ENCODE measurements around the gene AK5. TPM values are rescaled to one million over a fixed set of nuclear protein-coding genes. Genes with fewer than 3 reads are reported as not detected.

AK5 gene
- total RNA-seq, 4 donors from 2014 or later, result not detected

DNA sequence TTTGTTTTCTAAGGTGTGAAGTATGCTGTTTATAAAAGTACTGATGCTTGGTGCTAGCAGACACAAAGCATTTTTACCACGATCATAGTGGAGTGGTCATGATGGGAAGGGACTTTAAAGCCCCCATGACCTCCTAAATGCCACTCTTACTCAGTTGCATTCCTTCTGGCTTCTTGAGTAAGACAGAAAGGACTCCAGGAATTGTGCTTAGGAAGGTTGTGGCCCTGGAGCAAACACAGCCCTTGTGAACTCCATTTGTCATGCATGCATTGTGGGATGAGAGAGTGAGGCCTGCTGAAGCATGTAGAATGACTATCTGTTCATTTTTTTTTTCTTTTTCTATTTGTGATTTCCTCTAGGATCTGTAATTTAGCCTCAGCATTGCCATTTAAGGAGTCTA, 34.2 kb downstream of the AK5 start:
- intact Hi-C loops (cut with DNase I), result no loop called here
- DNase-seq, result no peak
- Histone ChIP-seq H3K27ac (no peak overlapping the region), H3K4me1 (no peaks in the 10 kb centered on the region), H3K4me3 (no peak overlapping the region), H3K27me3 (no peaks in the 10 kb centered on the region), H3K36me3 (no peaks in the 10 kb centered on the region), H3K9me3 (no peaks in the 10 kb centered on the region)
- 40 to 54% methylated on average over 1 of the region's 1 CpG for WGBS, 2 donors
- TF ChIP-seq, protein P1, sequence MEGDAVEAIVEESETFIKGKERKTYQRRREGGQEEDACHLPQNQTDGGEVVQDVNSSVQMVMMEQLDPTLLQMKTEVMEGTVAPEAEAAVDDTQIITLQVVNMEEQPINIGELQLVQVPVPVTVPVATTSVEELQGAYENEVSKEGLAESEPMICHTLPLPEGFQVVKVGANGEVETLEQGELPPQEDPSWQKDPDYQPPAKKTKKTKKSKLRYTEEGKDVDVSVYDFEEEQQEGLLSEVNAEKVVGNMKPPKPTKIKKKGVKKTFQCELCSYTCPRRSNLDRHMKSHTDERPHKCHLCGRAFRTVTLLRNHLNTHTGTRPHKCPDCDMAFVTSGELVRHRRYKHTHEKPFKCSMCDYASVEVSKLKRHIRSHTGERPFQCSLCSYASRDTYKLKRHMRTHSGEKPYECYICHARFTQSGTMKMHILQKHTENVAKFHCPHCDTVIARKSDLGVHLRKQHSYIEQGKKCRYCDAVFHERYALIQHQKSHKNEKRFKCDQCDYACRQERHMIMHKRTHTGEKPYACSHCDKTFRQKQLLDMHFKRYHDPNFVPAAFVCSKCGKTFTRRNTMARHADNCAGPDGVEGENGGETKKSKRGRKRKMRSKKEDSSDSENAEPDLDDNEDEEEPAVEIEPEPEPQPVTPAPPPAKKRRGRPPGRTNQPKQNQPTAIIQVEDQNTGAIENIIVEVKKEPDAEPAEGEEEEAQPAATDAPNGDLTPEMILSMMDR (IDR thresholded peaks at IDR 0.05), result no peak

- Histone ChIP-seq H3K36me3 (no peaks in the 10 kb centered on the region), H3K9me3 (no peaks in the 10 kb centered on the region), H3K27ac (no peak overlapping the region), H3K4me3 (no peak overlapping the region), H3K27me3 (no peaks in the 10 kb centered on the region), H3K4me1 (no peaks in the 10 kb centered on the region)
- TF ChIP-seq, protein P1 (IDR thresholded peaks at IDR 0.05), result no peak
- TF ChIP-seq POLR2A (IDR thresholded peaks at IDR 0.05), result no peak
- no peak for DNase-seq
- intact Hi-C loops (cut with DNase I), result no loop called here
- 61 to 75% methylated on average over 3 of the region's 3 CpGs for WGBS, 2 donors
Observed at GRCh38 chr1:77316966-77317365, 35.1 kb downstream of the AK5 start.

GRCh38 chr1:77319036-77319705, 37.4 kb downstream of the AK5 start:
- intact Hi-C loops (cut with DNase I), result no loop called here
- TF ChIP-seq POLR2A (IDR thresholded peaks at IDR 0.05), result no peak
- TF ChIP-seq, protein P1 (IDR thresholded peaks at IDR 0.05), result no peak

DNA sequence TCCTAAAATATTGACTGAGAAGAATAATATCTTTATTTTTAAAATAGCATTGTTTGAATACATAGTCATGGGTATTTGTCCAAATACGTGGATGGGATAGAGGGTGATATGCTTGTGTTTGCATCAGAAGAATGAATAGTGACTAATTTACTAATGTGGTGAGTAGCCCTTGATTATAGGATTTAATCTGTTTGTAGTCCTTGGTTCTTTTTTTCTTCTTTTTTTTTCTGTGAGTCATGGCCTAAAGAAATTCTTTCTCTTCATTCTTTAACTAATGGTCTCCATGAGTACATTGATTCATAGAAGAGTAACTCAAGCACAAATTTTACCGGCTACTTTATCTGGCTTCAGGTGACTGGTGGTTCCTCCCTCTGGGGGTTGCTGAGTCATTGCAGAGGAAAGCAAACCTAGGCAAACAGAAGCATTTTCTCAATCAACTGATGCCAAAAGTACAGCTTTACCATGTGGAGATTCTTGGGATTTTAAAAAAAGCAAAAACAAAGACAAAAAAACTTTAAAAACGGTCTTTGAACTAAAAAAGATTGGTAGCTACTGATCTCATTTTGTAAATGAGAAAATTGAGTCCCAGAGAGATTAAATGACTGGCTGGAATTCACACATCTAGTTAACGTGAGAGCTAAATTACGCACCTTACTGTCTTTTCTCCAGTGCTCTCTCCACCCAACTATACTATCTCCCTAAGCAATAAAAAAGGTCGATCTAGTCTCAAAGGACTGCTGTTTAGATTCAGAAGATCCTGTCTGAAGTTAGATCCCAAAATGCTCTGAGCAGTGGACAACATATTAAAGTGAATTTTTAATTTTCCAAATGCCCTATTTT, 40.5 kb downstream of the AK5 start:
- 49 to 56% methylated on average over 6 of the region's 6 CpGs for WGBS, 2 donors
- no peak for DNase-seq
- intact Hi-C loops (cut with DNase I), result no loop called here
- no peaks in the 10 kb centered on the region for H3K36me3 ChIP-seq
- H3K4me1 ChIP-seq, result no peaks in the 10 kb centered on the region
- H3K27ac ChIP-seq, result no peak overlapping the region
- no peaks in the 10 kb centered on the region for H3K9me3 ChIP-seq
- no peaks in the 10 kb centered on the region for H3K27me3 ChIP-seq
- no peak overlapping the region for H3K4me3 ChIP-seq
- TF ChIP-seq POLR2A (IDR thresholded peaks at IDR 0.05), result no peak
- TF ChIP-seq, protein P1 (IDR thresholded peaks at IDR 0.05), result no peak

More at GRCh38 chr1:77319036-77319705, 37.4 kb downstream of the AK5 start:
- no peaks in the 10 kb centered on the region for H3K4me1 ChIP-seq
- H3K9me3 ChIP-seq, result no peaks in the 10 kb centered on the region
- no peak for DNase-seq
- no peak overlapping the region for H3K27ac ChIP-seq
- 73 to 82% methylated on average over 1 of the region's 1 CpG for WGBS, 2 donors
- H3K36me3 ChIP-seq, result no peaks in the 10 kb centered on the region
- H3K27me3 ChIP-seq, result no peaks in the 10 kb centered on the region
- no peak overlapping the region for H3K4me3 ChIP-seq

DNA sequence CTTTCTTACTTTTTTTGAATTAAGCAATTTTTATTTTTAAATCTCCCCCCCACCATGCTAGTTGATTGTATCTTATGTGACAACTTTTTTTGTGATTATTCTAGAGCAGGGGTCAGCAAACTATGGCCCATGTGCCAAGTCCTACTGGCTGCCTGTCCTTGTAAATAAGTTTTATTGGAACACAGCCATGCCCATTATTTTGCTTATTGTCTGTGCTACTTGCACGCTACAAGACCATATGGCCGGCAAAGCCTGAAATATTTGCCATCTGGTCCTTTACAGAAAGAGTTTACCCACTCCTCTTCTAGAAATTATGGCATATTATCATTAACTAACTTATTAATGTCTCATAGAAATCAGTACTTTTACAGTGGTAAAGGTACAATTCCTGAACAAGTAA, 51.7 kb downstream of the AK5 start:
- Histone ChIP-seq H3K36me3 (no peaks in the 10 kb centered on the region), H3K27ac (no peak overlapping the region), H3K9me3 (no peaks in the 10 kb centered on the region), H3K4me3 (no peak overlapping the region), H3K27me3 (no peaks in the 10 kb centered on the region), H3K4me1 (no peaks in the 10 kb centered on the region)
- 84 to 95% methylated on average over 2 of the region's 2 CpGs for WGBS, 2 donors
- no peak for DNase-seq
- TF ChIP-seq, protein P1 (IDR thresholded peaks at IDR 0.05), result no peak
- TF ChIP-seq POLR2A (IDR thresholded peaks at IDR 0.05), result no peak
- intact Hi-C loops (cut with DNase I), result no loop called here
